ENCODE results near the gene FARS2. TPM values are rescaled to one million over a fixed set of nuclear protein-coding genes. Genes with fewer than 3 reads are reported as not detected.

Gene FARS2
- total RNA-seq, 4 donors from 2014 or later: 2.6 to 21.9 (median 15.0) TPM

GRCh38 chr6:5665173-5665572 is 403.9 kb downstream of the FARS2 start:
- in situ Hi-C loops (cut with MboI; ENCODE audit: low pct_ligation_motif_present in 1 of 4, low pct_unique_long_range_greater_than_20kb in 1 of 4, low sequenced_read_pairs in 3 of 4) (no loop called here), intact Hi-C loops (cut with DNase I; ENCODE audit: low total_unique reads) (no loop called here)
- peaks cover 0 to 6% (median 0%) of the 10 kb centered on the region in 4 donors for H3K4me1 ChIP-seq
- no peak for DNase-seq
- no peak overlapping the region for H3K27ac ChIP-seq
- no peaks in the 10 kb centered on the region for H3K27me3 ChIP-seq
- no peaks in the 10 kb centered on the region for H3K9me3 ChIP-seq
- no peaks in the 10 kb centered on the region for H3K36me3 ChIP-seq
- TF ChIP-seq CTCF (IDR thresholded peaks at IDR 0.05) (no peak), POLR2AphosphoS5 (IDR thresholded peaks at IDR 0.05) (no peak), POLR2A (IDR thresholded peaks at IDR 0.05) (no peak), EP300 (IDR thresholded peaks at IDR 0.05; ENCODE audit: low read depth) (no peak)
- 82 to 100% methylated on average over 1 to 6 of the region's 8 CpGs for WGBS, 2 donors (ENCODE audit: low coverage in 1 of 2)
- H3K4me3 ChIP-seq: no peak overlapping the region

- H3K4me1 ChIP-seq: peaks cover 0 to 6% (median 0%) of the 10 kb centered on the region in 4 donors
- no peak overlapping the region for H3K27ac ChIP-seq
- no peaks in the 10 kb centered on the region for H3K9me3 ChIP-seq
- intact Hi-C loops (cut with DNase I; ENCODE audit: low total_unique reads): no loop called here
- WGBS, 2 donors (ENCODE audit: low coverage in 1 of 2): 88 to 92% methylated on average over 2 of the region's 2 CpGs
- H3K4me3 ChIP-seq: no peak overlapping the region
- TF ChIP-seq POLR2AphosphoS5 (IDR thresholded peaks at IDR 0.05) (no peak), EP300 (IDR thresholded peaks at IDR 0.05; ENCODE audit: low read depth) (no peak), CTCF (IDR thresholded peaks at IDR 0.05) (no peak), POLR2A (IDR thresholded peaks at IDR 0.05) (no peak)
- DNase-seq: no peak
- H3K27me3 ChIP-seq: no peaks in the 10 kb centered on the region
- no peaks in the 10 kb centered on the region for H3K36me3 ChIP-seq
- in situ Hi-C loops (cut with MboI; ENCODE audit: low pct_ligation_motif_present in 1 of 4, low pct_unique_long_range_greater_than_20kb in 1 of 4, low sequenced_read_pairs in 3 of 4): no loop called here
These were observed 404.4 kb downstream of the FARS2 start for GRCh38 chr6:5665667-5666066.

- Histone ChIP-seq H3K27me3 (no peaks in the 10 kb centered on the region), H3K36me3 (no peaks in the 10 kb centered on the region), H3K4me3 (no peak overlapping the region), H3K27ac (no peak overlapping the region), H3K9me3 (no peaks in the 10 kb centered on the region), H3K4me1 (peaks cover 0 to 6% (median 6%) of the 10 kb centered on the region in 4 donors)
- WGBS, 2 donors (ENCODE audit: low coverage in 1 of 2): 83 to 91% methylated on average over 7 of the region's 7 CpGs
- intact Hi-C loops (cut with DNase I; ENCODE audit: low total_unique reads) (no loop called here), in situ Hi-C loops (cut with MboI; ENCODE audit: low pct_ligation_motif_present in 1 of 4, low pct_unique_long_range_greater_than_20kb in 1 of 4, low sequenced_read_pairs in 3 of 4) (no loop called here)
- no peak for TF ChIP-seq CTCF (IDR thresholded peaks at IDR 0.05)
- TF ChIP-seq EP300 (IDR thresholded peaks at IDR 0.05; ENCODE audit: low read depth): no peak
- TF ChIP-seq POLR2A (IDR thresholded peaks at IDR 0.05): no peak
- TF ChIP-seq POLR2AphosphoS5 (IDR thresholded peaks at IDR 0.05): no peak
- no peak for DNase-seq
These were observed 405.4 kb downstream of the FARS2 start for GRCh38 chr6:5666695-5667094.

GRCh38 chr6:5667737-5668136 is 406.4 kb downstream of the FARS2 start:
- H3K4me1 ChIP-seq: peaks cover 0 to 14% (median 5%) of the 10 kb centered on the region in 4 donors
- no peaks in the 10 kb centered on the region for H3K36me3 ChIP-seq
- no peak for TF ChIP-seq POLR2A (IDR thresholded peaks at IDR 0.05)
- TF ChIP-seq POLR2AphosphoS5 (IDR thresholded peaks at IDR 0.05): no peak
- no peak for TF ChIP-seq EP300 (IDR thresholded peaks at IDR 0.05; ENCODE audit: low read depth)
- no peak for TF ChIP-seq CTCF (IDR thresholded peaks at IDR 0.05)
- in situ Hi-C loops (cut with MboI; ENCODE audit: low pct_ligation_motif_present in 1 of 4, low pct_unique_long_range_greater_than_20kb in 1 of 4, low sequenced_read_pairs in 3 of 4) (no loop called here), intact Hi-C loops (cut with DNase I; ENCODE audit: low total_unique reads) (no loop called here)
- no peak overlapping the region for H3K4me3 ChIP-seq
- no peaks in the 10 kb centered on the region for H3K27me3 ChIP-seq
- H3K27ac ChIP-seq: no peak overlapping the region
- no peaks in the 10 kb centered on the region for H3K9me3 ChIP-seq
- WGBS, 2 donors (ENCODE audit: low coverage in 1 of 2): 33 to 50% methylated on average over 3 to 5 of the region's 5 CpGs
- DNase-seq: no peak

All from transverse colon (tissue), 4 donors.